ENCODE measurements around the gene BMPR1A. TPM values are rescaled to one million over a fixed set of nuclear protein-coding genes. Genes with fewer than 3 reads are reported as not detected.
"Not testable (repeated sequence)": the region's sequence is repeated elsewhere in the genome, so short reads cannot be mapped to it uniquely, and the experiment has no call there.

Gene BMPR1A
- total RNA-seq, 1 donor from 2014 or later: 9.7 TPM

DNA sequence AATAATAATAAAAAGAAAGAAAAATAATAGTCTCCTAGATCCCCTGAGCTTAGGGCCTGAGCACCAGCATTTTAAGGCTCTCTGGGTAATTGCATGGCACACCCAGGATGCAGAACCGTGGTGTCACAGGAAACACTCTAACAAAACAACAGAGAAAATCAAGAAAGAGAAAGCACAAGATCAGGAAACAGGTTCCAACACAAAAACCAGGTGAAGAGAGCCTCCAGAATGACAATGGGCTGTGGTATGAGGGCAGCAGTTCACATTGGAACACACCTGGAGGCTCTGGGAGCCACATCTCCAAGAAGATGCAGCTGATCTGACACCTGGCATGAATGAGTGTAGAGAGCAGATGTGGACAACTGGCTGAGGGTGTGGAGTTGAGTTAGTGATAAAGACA is 193.9 kb downstream of the BMPR1A start:
- Mint-ChIP-seq H3K9me3 (peaks cover 12% of the 10 kb centered on the region), H3K27ac (peak overlapping the region; percentile 73), H3K36me3 (ENCODE audit: low read depth) (peaks cover 6% of the 10 kb centered on the region), H3K27me3 (ENCODE audit: insufficient read depth) (peaks cover 4% of the 10 kb centered on the region), H3K4me3 (peak overlapping the region; percentile 5), H3K4me1 (ENCODE audit: low read depth) (peaks cover 14% of the 10 kb centered on the region)
- intact Hi-C loops (cut with micrococcal nuclease): no loop called here
- no peak for DNase-seq (ENCODE audit: low spot score)

DNA sequence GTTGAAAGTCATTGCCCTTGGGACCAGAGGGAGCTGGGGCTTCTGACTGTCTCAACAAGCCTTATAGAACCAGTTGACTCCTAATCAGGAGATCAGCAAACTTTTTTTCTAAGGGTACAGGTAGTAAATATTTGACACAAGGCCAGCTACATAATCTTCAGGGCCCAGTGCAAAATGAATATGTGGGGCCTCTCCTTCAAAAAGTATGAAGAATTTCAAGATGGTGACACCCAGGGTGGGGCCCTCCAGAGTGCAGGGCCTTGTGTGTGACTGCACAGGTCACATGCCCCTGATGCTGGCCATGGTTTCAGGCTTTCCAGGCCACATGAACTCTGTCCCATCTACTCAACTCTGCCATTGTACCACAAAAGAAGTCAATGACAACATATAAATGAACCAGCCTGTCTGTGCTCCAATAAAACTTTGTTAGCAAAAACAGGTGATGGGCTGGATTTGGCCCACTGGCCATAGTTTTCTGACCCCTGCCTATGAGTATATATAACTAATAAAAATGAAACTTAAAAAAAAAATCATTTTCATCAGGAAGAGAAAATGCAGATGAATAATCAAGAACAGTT is 194.9 kb downstream of the BMPR1A start:
- intact Hi-C loops (cut with micrococcal nuclease): no loop called here
- H3K27me3 Mint-ChIP-seq (ENCODE audit: insufficient read depth): peaks cover 4% of the 10 kb centered on the region
- DNase-seq (ENCODE audit: low spot score): no peak
- peaks cover 8% of the 10 kb centered on the region for H3K4me1 Mint-ChIP-seq (ENCODE audit: low read depth)
- no peak overlapping the region for H3K27ac Mint-ChIP-seq
- H3K9me3 Mint-ChIP-seq: peaks cover 12% of the 10 kb centered on the region
- peaks cover 6% of the 10 kb centered on the region for H3K36me3 Mint-ChIP-seq (ENCODE audit: low read depth)
- H3K4me3 Mint-ChIP-seq: no peak overlapping the region

DNA sequence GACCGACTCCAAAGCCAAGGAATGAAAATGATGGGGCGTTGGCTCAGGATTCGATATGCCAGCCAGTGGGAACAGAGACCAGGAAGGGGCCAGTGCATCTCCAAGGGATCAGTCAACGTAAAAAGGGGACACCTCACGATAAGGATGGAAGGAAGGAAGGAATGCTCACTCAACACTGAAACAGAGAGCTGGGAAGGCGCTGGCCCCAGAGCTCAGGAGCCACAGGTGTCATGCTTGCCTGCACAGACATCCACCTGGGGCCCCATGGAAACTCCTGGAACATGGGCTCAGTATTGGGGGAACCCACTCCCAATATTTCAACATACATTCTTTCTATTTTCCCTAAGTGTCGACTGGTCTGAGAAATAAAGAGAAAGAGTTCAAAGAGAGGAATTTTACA is 195.7 kb downstream of the BMPR1A start:
- peaks cover 12% of the 10 kb centered on the region for H3K9me3 Mint-ChIP-seq
- peaks cover 8% of the 10 kb centered on the region for H3K4me1 Mint-ChIP-seq (ENCODE audit: low read depth)
- peaks cover 6% of the 10 kb centered on the region for H3K36me3 Mint-ChIP-seq (ENCODE audit: low read depth)
- intact Hi-C loops (cut with micrococcal nuclease): no loop called here
- no peak for DNase-seq (ENCODE audit: low spot score)
- H3K27ac Mint-ChIP-seq: no peak overlapping the region
- H3K27me3 Mint-ChIP-seq (ENCODE audit: insufficient read depth): no peaks in the 10 kb centered on the region
- H3K4me3 Mint-ChIP-seq: no peak overlapping the region

DNA sequence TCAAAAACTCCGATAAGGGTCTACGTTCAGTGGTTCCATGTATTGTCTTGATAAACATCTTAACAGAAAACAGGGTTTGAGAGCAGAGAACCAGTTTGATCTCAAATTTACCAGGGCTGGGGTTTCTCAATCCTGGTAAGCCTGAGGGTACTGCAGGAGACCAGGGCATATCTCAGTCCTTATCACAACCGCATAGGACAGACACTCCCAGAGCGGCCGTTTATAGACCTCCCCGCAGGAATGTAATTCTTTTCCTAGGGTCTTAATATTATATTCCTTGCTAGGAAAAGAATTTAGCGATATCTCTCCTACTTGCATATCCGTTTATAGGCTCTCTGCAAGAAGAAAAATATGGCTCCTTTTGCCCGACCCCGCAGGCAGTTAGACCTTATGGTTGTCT is 196.3 kb downstream of the BMPR1A start:
- H3K9me3 Mint-ChIP-seq: peaks cover 12% of the 10 kb centered on the region
- H3K4me1 Mint-ChIP-seq (ENCODE audit: low read depth); H3K36me3 Mint-ChIP-seq (ENCODE audit: low read depth); DNase-seq (ENCODE audit: low spot score); H3K27me3 Mint-ChIP-seq (ENCODE audit: insufficient read depth); H3K27ac Mint-ChIP-seq; intact Hi-C loops (cut with micrococcal nuclease); H3K4me3 Mint-ChIP-seq: not testable (repeated sequence)

DNA sequence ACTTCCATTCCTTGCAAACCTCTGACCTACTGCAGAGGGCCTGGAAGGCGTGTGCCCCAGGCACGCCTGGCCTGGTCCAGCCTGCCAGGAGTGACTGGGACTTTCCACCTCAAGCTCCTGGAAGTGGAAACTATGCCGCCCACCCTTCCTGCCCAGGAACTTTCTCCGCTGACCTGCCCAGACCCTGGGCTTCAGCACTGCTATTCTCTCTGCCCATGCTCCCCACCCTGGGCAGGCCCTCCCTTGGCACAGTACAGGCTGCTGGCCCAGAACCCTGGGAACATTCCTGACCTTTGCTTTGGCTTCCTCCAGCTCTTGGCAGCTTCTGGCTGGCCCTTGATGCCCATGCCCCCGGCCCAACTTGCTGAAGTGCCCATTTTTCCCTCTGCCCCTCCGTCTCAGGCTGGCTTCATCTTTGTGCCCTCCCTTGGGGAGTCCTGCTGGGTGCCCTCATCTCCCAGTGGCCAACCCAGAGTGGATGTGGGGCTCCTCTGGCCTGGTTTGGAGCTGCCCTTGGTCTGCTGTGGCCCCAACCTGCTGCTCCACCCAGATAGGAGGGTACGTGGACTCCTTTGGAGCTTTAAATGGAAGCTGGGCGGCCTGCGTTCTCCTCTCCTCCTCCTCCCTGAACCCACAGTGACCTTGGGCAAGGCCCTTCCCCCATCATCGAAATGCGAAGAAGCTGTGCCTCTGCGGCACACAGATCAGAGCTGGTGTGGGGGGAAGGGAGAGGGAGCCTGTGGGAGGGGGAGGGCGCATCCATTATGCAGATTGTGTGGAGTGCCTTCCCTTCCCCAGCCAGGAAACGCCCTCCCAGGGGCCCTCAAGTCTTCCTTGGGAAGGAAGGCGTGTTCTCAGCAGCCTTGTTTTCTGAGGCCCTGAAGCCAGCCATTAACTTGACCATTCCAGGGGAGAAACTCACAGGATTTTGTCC is 197.6 kb downstream of the BMPR1A start:
- DNase-seq (ENCODE audit: low spot score): no peak
- Mint-ChIP-seq H3K27ac (no peak overlapping the region), H3K4me1 (ENCODE audit: low read depth) (peaks cover 8% of the 10 kb centered on the region), H3K36me3 (ENCODE audit: low read depth) (peaks cover 6% of the 10 kb centered on the region), H3K9me3 (peaks cover 12% of the 10 kb centered on the region), H3K4me3 (no peak overlapping the region), H3K27me3 (ENCODE audit: insufficient read depth) (no peaks in the 10 kb centered on the region)
- intact Hi-C loops (cut with micrococcal nuclease): no loop called here

DNA sequence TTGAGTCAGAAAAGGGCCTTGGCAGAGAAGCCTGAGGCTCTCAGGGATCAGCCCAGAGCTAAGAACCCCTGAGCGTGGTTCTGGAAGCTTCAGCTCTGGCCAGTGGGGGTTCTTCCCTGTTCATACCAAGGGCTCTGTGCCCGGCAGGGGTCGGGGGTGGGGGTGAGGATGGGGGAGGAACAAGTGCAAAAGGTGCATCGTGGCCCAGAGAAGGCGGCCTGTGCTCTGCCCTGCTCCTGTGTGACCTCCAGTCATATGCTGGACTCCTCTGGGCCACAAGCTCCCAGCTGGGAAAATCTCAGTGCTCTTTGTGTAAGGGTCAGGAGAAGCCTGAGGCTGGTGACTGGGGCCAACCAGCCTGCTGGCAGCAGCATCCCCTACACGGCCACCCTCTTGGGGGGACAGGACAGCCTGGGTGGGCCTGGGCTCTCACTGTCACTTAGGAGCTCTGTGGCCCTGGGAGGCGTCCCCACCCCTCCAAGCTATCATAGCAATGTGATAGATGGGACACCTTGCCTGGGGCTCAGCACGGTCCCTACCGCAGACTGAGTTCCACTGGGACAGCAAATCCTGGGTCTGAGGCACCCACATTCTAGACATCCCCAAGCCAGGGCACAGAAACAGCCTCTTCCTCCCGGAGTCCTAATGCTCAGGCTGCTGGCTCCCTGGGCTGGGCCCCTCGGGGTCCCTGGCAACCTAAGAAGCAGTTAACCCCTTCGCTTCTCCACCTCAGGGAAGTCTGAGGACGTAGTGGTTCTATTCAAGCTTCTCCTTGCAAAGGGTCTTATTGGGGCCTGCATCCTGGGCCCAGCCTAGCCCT is 198.5 kb downstream of the BMPR1A start:
- peaks cover 8% of the 10 kb centered on the region for H3K4me1 Mint-ChIP-seq (ENCODE audit: low read depth)
- H3K36me3 Mint-ChIP-seq (ENCODE audit: low read depth): peaks cover 6% of the 10 kb centered on the region
- H3K9me3 Mint-ChIP-seq: peaks cover 12% of the 10 kb centered on the region
- intact Hi-C loops (cut with micrococcal nuclease): no loop called here
- no peak overlapping the region for H3K4me3 Mint-ChIP-seq
- DNase-seq (ENCODE audit: low spot score): no peak
- no peak overlapping the region for H3K27ac Mint-ChIP-seq
- no peaks in the 10 kb centered on the region for H3K27me3 Mint-ChIP-seq (ENCODE audit: insufficient read depth)

DNA sequence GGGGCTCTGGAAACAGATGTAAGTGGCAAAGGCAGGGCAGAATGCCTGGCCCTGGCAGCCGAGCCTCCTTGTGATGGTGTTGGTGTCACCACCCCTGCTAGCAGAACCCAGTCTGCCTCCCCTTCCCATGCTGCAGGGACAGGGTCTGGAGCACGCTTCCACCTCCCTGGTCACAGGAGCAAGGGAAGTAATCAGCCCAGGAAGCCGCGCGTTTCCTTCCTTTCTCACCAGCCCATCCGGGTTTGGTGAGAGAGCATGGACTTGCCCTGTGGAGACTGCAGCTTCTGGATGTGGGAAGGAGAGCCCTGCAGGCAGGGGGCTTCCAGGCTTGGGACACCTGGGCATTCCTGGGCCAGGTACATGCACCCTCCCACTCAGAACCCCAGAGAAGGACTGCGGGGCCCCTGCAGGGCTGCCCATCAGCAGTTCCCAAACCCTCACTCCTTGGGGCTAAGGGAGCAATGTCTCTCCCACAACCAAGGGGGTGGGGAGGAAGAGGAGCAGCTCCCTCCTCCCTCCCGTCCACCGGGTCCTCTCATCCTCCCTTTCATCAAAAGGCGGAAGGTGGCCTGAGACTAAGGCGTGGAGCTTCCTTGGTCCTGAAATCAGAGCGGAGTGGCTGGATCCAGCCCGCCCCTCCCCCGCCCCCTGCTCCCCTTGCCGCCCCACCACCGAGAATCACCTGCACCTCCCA is 199.2 kb downstream of the BMPR1A start:
- no peak overlapping the region for H3K4me3 Mint-ChIP-seq
- peaks cover 12% of the 10 kb centered on the region for H3K9me3 Mint-ChIP-seq
- H3K27ac Mint-ChIP-seq: no peak overlapping the region
- H3K27me3 Mint-ChIP-seq (ENCODE audit: insufficient read depth): no peaks in the 10 kb centered on the region
- peaks cover 2% of the 10 kb centered on the region for H3K4me1 Mint-ChIP-seq (ENCODE audit: low read depth)
- H3K36me3 Mint-ChIP-seq (ENCODE audit: low read depth): peaks cover 4% of the 10 kb centered on the region
- intact Hi-C loops (cut with micrococcal nuclease): no loop called here
- DNase-seq (ENCODE audit: low spot score): no peak

DNA sequence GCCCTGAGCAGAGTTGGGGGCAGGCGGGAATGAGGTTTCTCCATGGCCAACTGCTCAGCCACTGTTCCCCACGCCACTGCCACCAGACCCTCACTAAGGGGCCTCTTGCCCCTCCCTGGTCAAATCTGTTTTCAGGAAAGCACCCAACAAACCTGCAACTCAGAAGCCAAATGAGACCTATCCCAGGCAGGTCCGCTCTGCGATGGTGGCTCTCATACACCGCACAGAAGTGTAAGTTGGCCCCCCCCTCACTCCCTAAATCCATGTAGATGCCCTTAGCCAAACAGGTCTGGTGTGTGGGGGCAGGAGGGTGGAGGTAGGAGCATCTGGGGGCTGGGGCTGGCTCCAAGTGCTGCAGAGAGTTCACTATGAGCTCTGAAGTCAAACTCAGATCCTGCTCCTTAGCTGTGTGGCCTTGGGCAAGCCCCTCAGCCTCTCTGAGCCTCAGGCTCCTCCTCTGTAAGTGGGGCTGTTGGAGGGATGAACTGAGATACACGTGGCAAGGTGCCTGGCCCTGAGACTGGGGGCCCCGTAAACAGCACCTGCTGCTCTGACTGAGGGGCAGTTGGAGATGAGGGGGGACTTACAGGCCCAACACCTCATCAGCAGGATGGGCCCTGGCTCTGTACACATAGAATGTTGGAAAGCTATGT is 199.9 kb downstream of the BMPR1A start:
- Mint-ChIP-seq H3K4me1 (ENCODE audit: low read depth) (no peaks in the 10 kb centered on the region), H3K36me3 (ENCODE audit: low read depth) (peaks cover 4% of the 10 kb centered on the region), H3K27me3 (ENCODE audit: insufficient read depth) (no peaks in the 10 kb centered on the region), H3K4me3 (no peak overlapping the region), H3K27ac (no peak overlapping the region), H3K9me3 (peaks cover 12% of the 10 kb centered on the region)
- no peak for DNase-seq (ENCODE audit: low spot score)
- intact Hi-C loops (cut with micrococcal nuclease): no loop called here

DNA sequence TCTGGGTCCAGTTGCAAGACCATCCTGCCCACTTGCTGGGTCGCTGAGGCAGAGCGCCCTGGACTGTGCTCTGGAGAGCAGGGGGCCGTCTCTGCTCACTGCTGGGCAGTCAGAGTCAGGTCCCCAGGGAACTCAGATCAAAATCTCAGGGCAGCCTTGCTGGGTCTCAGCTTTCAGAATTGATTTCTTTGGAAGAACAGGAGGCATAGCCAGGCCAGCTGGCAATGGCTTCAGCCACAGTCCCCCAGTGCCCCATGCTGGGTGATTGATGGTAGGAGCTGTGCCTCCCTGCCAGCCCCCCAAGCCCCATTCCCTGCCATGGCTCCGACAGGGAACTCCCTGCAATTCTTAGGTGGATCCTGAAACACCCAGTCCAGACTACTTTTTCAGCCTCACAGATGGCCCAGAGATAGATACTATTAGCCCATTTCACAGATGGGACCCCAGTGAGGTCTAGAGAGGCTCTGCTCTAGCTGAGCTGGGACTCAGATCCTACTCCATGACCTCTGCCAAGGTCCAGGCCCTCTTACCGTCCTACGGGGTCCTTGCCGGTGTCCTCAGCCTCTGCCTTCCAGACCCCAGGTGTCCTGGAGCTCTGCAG is 200.5 kb downstream of the BMPR1A start:
- no peaks in the 10 kb centered on the region for H3K27me3 Mint-ChIP-seq (ENCODE audit: insufficient read depth)
- no peak overlapping the region for H3K4me3 Mint-ChIP-seq
- no peak for DNase-seq (ENCODE audit: low spot score)
- H3K27ac Mint-ChIP-seq: no peak overlapping the region
- no peaks in the 10 kb centered on the region for H3K4me1 Mint-ChIP-seq (ENCODE audit: low read depth)
- peaks cover 4% of the 10 kb centered on the region for H3K36me3 Mint-ChIP-seq (ENCODE audit: low read depth)
- H3K9me3 Mint-ChIP-seq: peaks cover 7% of the 10 kb centered on the region
- intact Hi-C loops (cut with micrococcal nuclease): no loop called here

DNA sequence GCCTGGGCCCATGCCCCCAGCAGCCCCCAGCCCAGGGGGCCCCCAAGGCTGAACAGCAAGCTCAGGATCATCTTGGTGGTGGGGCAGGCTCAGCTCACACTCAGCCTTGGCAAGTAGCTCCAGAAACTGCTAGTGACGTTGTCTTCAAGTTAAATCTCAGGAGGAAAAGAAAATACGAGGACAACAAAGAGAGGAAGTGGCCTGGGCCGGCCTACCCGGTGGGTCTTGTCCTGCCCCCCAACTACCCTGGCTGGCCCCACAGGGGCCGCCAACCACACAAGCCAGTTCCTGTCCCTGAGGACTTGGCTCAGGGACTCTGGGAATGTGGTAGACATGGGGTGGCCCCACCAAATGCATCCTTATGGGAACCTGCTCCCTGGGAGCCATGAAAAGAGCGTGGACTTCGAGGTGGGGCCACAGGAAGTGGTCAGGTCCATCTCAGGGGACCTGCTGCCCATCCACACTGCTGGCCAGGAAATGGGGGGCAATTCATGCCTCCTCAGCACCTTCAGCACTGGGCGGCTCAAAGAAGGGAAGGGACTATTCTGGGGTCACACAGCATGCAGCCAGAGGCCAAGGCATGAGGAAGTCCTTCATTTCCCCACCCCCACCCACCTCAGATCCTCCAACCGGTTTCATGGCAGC is 201.2 kb downstream of the BMPR1A start, which contains the start of gene MMRN2:
TSS of gene MMRN2 (minus strand) at position 145 of the 645 bp plus-strand sequence. CDS start at position 71, 74 bp downstream.
- intact Hi-C loops (cut with micrococcal nuclease): no loop called here
- Mint-ChIP-seq H3K9me3 (peaks cover under 1% of the 10 kb centered on the region), H3K27ac (no peak within 1 kb of the TSS), H3K27me3 (ENCODE audit: insufficient read depth) (no peaks in the 10 kb centered on the region), H3K4me1 (ENCODE audit: low read depth) (no peaks in the 10 kb centered on the region), H3K4me3 (no peak within 1 kb of the TSS), H3K36me3 (ENCODE audit: low read depth) (no peaks in the 10 kb centered on the region)
- DNase-seq (ENCODE audit: low spot score): no peak

DNA sequence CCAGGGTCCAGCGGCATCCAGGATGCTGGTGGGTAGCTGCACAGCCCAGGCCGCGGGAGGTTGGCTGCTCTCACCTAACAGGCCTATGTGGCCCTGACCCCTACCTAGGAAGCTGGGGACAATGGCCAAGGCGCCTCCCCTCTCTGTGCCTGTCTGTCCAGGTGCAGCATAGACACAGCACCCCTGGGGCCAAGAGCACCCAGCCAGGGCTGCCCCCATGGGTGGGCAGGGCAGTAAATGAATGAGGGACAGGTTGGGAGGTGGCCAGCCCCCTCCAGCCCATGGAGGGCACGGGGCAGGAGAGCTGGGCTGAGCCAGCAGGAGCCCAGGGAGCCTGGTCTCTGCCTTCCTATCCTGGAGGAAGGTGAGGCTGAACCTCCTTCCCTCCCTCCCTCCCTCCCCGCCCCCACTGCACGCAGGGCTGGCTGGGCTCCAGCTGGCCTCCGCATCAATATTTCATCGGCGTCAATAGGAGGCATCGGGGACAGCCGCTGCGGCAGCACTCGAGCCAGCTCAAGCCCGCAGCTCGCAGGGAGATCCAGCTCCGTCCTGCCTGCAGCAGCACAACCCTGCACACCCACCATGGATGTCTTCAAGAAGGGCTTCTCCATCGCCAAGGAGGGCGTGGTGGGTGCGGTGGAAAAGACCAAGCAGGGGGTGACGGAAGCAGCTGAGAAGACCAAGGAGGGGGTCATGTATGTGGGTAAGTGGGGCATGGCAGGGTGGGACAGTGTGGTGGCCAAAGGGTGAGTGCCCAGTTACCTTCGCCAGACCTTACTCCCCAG is 201.9 kb downstream of the BMPR1A start, which contains the start of gene SNCG:
TSS of gene SNCG (plus strand) at position 484 of the 785 bp plus-strand sequence. CDS start at position 583, 99 bp downstream.
- Mint-ChIP-seq H3K36me3 (ENCODE audit: low read depth) (no peaks in the 10 kb centered on the region), H3K27me3 (ENCODE audit: insufficient read depth) (no peaks in the 10 kb centered on the region), H3K4me3 (no peak within 1 kb of the TSS), H3K9me3 (no peaks in the 10 kb centered on the region), H3K27ac (no peak within 1 kb of the TSS), H3K4me1 (ENCODE audit: low read depth) (no peaks in the 10 kb centered on the region)
- intact Hi-C loops (cut with micrococcal nuclease): no loop called here
- DNase-seq (ENCODE audit: low spot score): no peak

Measured in activated T-helper 1 cell treated with anti-CD3 and anti-CD28 coated beads, Interleukin-12 subunit alpha, Interleukin-12 subunit beta, Interleukin-2, Interleukin-4 antibody, amounts not matched to agents 30 ng/mL and 10 ng/mL and 1 ng/mL, durations not matched to agents 14 hours and 24 hours and 36 hours (primary cell).